Brain microvascular endothelial cell (primary cell): ENCODE data around the gene EBF3.

ENCODE experiments used
- DNase-seq: peaks from one replicate; pipeline ENCODE4 v3.0.0-alpha.2; 2020
- H3K27ac ChIP-seq: fragments of 250-450 bp; sonication (Bioruptor Pico); 2 replicates; pipeline ENCODE4 v1.5.1; 2020; ENCODE audit warnings: mild to moderate bottlenecking, moderate library complexity
- H3K27me3 ChIP-seq: fragments of 250-450 bp; sonication (Bioruptor Pico); replicated peaks from 2 replicates; pipeline ENCODE4 v1.5.1; 2020; ENCODE audit warnings: mild to moderate bottlenecking
- H3K36me3 ChIP-seq: fragments of 250-450 bp; sonication (Bioruptor Pico); replicated peaks from 2 replicates; pipeline ENCODE4 v1.5.1; 2020; ENCODE audit warnings: mild to moderate bottlenecking
- H3K4me3 ChIP-seq: 2 replicates; pipeline ENCODE4 v1.5.1; 2011; ENCODE audit warnings: low read depth, mild to moderate bottlenecking, control low read depth, low read length, moderate library complexity
- in situ Hi-C: cut with HindIII; loops from 2 replicates; pipeline ENCODE4 v1.10.0; 2017; ENCODE audit warnings: low sequenced_read_pairs, low pct_ligation_motif_present
- TF ChIP-seq, protein P1 (sequence below): IDR thresholded peaks from 2 replicates; pipeline ENCODE4 v1.5.1; 2011; ENCODE audit warnings: low read depth, mild to moderate bottlenecking, moderate library complexity, low read length, control low read depth, inconsistent platforms; ENCODE audit errors: missing control alignments

The EBF3 gene

DNA sequence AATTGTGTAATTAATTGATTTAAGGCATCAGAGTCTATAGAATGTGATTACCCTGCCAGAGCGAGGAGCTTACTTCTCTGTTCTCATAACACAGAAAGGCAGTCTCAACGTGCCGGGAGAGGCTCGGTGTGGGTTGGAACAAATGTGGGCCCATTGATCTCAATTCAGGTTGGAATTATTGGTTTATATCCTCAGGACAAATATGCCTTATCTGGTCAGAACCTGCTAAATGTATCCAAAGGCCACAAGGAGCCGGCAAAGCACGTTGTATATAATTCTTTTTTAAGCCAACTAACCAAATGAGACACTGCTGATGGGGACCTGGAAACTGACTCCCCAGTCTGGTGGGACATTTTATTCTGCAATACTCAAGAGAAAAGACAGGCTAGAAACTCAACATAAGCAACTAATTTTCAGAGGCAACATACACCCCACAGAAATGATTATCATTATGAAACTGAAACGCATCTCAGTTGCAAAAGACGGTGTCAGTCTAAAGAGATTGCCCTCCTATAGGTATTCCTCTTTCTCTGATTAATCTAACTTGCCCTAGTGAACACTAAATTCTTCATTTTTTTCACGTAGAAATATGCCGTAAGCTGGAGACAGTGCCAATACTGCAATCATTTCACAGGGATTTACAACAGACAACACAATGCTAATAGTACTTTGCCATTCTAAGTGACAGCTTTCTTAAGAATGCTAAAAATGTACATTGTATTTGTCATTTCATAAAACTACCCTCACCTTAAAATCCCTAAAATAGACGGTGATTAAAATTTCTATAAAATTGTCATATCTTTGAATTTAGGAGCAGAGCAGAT lies 9.4 kb downstream of the EBF3 start:
- no peaks in the 10 kb centered on the region for H3K36me3 ChIP-seq
- DNase-seq: no peak
- no peak overlapping the region for H3K27ac ChIP-seq
- H3K4me3 ChIP-seq: no peak overlapping the region
- TF ChIP-seq, protein P1, sequence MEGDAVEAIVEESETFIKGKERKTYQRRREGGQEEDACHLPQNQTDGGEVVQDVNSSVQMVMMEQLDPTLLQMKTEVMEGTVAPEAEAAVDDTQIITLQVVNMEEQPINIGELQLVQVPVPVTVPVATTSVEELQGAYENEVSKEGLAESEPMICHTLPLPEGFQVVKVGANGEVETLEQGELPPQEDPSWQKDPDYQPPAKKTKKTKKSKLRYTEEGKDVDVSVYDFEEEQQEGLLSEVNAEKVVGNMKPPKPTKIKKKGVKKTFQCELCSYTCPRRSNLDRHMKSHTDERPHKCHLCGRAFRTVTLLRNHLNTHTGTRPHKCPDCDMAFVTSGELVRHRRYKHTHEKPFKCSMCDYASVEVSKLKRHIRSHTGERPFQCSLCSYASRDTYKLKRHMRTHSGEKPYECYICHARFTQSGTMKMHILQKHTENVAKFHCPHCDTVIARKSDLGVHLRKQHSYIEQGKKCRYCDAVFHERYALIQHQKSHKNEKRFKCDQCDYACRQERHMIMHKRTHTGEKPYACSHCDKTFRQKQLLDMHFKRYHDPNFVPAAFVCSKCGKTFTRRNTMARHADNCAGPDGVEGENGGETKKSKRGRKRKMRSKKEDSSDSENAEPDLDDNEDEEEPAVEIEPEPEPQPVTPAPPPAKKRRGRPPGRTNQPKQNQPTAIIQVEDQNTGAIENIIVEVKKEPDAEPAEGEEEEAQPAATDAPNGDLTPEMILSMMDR: no peak
- in situ Hi-C loops: no loop called here
- H3K27me3 ChIP-seq: peaks cover 24% of the 10 kb centered on the region

DNA sequence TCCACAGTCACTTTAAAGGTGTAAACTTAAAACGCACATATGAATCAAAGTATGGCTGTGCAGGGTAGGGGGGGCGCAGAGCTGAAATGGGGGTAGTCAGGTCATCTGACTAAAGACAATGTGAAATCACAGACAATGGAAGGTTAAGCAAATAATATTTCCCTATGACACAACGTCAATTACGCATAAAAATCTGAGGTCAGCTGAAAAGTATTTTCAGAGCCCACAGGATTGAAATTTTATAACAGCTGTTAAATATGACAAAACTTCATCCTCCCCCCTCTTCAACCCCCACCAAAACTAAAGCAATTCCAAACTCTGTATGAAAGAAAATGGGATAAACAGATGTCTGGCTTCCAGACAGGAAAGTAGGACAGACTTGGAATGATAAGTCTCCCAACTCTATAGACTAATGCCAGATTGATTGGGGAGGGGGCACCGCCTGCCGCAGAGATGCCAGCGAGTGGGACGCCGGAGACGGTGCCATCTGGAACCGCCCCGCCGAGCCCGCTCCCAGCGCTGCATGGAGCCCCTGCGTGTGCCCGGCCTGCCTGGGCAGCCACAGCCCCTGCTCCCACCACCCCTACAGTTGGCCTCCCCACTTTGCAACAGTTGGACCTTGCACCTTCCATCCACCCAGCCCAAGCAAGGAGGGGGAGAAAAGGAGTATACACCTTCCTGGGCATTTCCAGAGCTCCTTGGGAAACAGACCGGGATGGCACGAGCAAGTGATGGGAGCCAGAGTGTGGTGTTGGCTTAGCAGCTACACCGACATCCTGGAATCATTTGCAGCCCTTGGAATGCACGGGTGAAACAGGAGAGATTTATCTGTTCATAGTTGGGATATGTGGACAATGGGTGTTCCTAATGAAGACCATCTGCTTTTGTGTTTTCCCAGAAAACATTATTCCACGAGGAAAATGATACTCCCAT lies 10.7 kb downstream of the EBF3 start:
- in situ Hi-C loops: no loop called here
- H3K4me3 ChIP-seq: no peak overlapping the region
- TF ChIP-seq, protein P1: no peak
- DNase-seq: no peak
- peaks cover 11% of the 10 kb centered on the region for H3K27me3 ChIP-seq
- H3K36me3 ChIP-seq: no peaks in the 10 kb centered on the region
- no peak overlapping the region for H3K27ac ChIP-seq

GRCh38 chr10:129952378-129953118 lies 11.5 kb downstream of the EBF3 start:
- no peak overlapping the region for H3K4me3 ChIP-seq
- H3K27me3 ChIP-seq: peaks cover 4% of the 10 kb centered on the region
- no peak overlapping the region for H3K27ac ChIP-seq
- TF ChIP-seq, protein P1: no peak
- H3K36me3 ChIP-seq: no peaks in the 10 kb centered on the region
- in situ Hi-C loops: no loop called here
- no peak for DNase-seq

GRCh38 chr10:129951970-129952265 lies 12.2 kb downstream of the EBF3 start:
- Histone ChIP-seq H3K27me3 (no peaks in the 10 kb centered on the region), H3K27ac (no peak overlapping the region), H3K4me3 (no peak overlapping the region), H3K36me3 (no peaks in the 10 kb centered on the region)
- TF ChIP-seq, protein P1: no peak
- in situ Hi-C loops: no loop called here
- DNase-seq: no peak

GRCh38 chr10:129951101-129951969 lies 12.7 kb downstream of the EBF3 start:
- in situ Hi-C loops: no loop called here
- no peak overlapping the region for H3K4me3 ChIP-seq
- TF ChIP-seq, protein P1: no peak
- no peaks in the 10 kb centered on the region for H3K36me3 ChIP-seq
- no peak for DNase-seq
- H3K27ac ChIP-seq: no peak overlapping the region
- no peaks in the 10 kb centered on the region for H3K27me3 ChIP-seq
